ENCODE measurements around the gene KMT5C.

Gene KMT5C

DNA sequence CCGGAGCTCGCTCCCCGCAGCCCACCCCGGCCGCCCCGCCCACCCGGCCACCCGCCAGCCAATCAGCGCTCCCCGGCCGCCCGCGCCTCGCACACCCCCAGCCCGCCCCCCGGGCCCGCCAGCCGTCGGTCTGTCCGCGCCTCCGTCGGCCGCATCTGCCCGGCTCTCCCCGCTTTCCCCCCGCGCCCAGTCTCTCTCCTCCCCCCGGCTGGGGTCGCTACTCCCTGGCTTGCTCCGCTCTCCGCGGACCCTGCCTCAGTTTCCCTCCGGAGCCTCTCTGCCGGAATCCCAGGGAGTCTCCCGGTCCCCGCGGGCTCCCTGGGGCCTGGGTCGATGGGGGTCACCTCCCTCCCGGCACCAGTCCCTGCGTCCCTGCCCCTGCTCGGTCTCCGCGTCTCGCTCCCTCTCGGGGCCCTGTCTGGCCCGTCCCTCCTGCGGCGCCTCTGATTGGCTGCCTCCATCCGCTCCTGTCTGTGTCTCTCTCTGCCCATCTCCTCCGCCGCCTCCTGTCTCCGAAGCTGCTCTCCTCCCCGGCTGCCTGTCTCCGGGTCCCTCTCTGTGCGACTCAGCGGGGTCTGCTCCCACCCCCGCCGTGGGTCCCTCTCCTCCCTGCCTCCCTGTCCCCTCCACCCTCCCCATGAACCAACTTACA, 30.1 kb downstream of the KMT5C start:
- DNase-seq, result no peak

DNA sequence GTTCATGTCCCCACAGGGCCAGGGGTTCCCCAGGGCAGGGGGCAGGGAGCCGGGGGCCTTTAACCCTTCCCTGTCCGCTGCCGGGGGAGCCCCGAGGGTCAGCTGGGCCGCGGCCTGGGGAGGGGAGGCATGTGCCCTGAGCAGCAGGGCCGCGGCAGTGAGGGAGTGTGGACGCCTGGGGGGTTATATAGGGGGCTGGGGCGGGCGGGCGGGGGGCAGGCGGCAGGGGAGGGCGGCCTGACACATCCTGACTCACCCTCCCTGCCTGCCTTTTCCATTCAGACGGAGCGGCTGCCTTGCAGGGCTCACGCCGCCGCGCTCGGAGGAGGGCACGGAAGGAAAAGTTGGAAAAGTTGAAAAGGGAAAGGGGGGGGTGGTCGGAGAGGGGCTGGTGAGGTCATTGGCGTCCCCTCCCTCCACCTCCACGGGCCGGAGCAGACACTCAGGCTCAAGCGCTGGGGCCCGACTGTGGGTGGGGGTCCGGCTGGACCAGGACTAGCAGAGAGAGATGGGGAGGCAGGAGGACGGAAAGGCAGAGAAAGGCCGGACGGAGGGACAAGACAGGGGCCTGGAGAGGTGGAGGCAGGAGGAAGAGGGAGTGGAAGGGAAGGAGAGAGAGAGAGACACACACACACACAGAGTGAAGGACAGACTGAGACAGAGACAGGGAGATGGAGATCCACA, 30.8 kb downstream of the KMT5C start, which contains the start of gene IL11:
Gene IL11, minus strand, starts transcription at position 159 of the 684 bp plus-strand sequence. Its CDS starts 153 bp downstream, at position 6.
- DNase-seq, result no peak

DNA sequence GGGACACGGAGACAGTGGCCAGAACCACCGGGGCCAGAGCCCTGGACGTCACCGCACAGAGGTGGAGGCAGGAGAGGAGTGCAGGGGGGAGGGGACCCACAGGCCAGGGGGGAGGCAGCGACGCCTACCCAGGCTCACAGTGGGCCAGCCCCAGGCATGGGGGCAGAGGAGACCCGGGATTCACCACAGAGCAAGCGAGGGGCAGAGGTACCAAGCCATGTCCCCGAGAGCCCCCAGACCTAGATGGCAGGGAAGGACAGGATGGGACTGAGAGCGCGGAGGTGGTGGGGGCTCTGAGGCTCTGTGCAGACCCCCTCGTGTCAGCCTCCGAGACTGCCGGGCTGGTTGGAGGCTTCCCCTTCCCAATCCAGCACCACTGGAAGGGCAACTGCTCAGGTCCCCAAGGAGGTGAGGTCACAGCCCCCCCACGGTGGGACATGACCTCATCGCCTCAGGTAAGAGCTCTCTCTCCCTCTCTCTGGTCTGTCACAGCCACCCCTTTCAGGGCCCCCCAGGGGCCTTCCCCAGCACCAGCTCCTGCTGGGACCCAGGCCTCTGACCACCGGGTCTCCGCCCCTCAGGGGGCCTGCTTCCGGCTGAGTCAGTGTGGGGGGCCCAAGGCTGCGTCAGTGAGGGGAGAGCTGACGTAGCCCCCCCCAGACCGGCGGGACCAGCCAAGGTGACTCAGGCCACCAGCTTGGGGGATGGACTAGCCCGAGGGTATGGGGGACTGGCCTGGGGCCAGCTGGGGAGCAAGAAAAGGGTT, 32.8 kb downstream of the KMT5C start:
- no peak for DNase-seq

DNA sequence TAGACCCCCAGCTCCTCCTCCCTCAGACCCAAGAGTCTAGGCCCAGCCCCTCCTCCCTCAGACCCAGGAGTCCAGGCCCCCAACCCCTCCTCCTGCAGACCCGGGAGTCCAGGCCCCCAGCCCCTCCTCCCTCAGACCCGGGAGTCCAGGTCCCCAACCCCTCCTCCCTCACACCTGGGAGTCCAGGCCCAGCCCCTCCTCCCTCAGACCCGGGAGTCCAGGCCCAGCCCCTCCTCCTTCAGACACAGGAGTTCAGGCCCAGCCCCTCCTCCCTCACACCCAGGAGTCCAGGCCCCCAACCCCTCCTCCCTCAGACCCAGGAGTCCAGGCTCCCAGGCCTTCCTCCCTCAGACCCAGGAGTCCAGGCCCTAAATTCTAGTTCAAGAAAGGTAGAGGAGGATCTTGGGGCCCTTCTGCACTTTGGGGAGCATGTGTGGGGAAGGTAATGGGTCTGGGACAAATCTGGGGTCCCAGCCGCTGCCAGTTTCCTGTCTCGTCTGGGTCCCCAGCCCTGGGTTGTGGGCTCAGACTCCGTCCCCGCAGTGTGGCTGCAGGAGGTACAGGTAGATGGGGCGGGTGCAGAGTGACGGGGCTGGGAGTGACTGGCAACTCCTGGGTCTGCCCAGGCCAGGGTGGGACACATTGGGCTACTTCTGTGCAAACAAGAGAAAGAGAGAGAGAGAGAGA, 33.8 kb downstream of the KMT5C start:
- DNase-seq, result no peak

DNA sequence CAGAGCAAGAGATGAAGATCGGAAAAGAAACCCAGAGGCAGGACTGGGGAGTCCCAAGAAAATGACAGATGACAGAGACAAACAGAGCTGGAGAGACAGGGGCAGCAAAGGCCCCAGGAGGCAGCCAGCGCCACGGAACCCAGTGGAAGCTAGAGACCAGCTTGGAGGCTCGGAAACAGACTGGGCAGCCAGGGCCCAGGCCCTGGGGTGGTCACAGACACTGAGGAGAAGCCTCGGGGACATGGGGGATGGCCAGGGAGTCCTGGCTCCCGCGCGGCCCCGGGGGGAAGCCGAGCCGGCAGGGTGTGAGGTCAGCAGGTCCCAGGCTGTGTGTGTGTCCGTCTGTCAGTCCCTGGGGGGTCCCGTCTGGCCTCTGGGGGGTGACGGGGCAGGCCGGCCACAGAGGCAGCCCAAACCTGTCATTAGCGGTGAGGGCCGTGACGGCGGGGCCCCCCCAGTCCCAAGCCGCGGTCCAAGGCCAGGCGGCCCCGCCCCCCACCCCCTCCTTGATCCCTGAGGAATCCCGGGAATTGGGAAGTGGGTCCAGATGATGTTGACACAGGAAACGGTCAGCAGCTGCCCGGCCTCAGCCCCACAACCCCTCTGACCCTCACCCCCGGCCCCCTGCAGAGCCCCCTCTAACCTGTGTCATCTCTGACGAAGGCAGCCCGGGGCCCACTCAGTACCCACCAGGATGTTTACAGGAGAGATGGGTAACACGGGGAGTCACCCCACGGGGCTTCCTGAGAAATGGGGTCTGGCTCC, 34.5 kb downstream of the KMT5C start:
- no peak for DNase-seq

DNA sequence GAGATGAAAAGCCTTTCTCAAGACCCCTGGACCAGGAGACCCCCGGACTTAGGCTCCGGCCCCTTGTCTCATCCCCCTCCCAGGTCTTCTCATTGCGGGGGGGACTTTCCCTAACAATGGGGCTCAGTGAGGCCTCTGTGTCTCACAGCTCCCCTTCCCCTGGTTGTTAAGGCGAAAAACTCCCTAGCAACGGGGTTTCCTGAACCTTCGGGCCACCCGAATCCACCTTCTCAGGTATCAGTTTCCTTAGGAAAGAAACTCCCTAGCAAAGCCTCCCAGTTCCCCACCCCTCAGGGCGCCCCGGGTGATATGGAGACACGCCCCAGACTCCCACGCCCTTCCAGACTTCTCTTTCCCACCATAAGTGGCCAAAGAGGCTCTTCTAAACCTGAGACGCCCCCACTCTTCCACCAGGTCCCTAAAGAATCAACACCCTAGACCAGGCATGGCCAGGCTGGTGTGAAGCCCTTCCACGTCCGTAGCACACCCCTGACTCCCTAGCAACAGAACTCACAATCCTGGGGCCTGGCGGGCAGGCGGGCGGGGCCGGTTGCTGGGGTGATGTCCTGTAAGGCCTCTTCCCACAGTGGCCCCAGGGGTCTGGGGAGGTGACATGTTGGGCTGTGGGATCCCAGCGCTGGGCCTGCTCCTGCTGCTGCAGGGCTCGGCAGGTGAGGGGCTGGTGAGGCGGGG, 36.7 kb downstream of the KMT5C start, which contains the start of gene TMEM190:
Gene TMEM190, plus strand, starts transcription at position 586 of the 693 bp plus-strand sequence. Its CDS starts 28 bp downstream, at position 614.
- DNase-seq, result no peak

DNA sequence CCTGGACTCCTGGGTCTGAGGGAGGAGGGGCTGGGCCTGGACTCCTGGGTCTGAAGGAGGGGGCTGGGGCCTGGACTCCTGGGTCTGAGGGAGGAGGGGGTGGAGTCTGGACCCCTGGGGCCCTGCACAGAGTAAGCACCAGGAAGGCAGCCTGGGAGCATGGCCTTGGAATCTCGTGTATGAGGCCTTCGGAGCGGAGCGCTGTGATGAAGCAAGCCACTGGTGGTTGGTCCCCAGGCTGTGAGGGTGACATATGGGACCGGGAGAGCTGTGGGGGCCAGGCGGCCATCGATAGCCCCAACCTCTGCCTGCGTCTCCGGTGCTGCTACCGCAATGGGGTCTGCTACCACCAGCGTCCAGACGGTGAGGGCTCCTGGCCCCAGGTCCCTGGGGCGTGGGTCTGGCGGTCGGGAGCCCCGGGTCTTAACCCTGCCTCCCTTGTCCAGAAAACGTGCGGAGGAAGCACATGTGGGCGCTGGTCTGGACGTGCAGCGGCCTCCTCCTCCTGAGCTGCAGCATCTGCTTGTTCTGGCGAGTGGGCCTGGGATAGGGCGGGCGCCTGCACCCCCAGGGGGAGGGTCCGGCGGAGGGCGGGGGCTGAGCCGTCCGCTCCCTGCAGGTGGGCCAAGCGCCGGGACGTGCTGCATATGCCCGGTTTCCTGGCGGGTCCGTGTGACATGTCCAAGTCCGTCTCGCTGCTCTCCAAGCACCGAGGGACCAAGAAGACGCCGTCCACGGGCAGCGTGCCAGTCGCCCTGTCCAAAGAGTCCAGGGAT, 37.9 kb downstream of the KMT5C start:
- no peak for DNase-seq

DNA sequence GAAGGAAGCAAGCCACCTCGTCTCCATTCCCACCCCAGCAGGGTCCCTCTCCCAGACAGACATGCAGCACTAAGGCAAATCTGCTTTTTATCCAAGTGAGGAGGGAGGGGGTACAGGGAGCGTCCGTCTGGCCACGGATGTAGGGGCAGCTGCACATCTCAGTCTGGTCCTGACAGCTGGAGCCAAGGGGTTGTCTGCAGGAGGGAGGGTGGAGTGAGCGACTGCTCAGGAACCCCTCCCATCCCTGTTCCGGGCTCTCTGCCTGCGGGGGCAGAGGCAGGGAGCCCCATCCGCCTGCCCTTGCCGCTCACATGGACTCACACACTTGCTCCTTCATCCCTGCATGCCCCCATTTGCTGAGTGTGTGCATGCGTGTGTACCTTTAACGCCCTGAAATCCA, 39.5 kb downstream of the KMT5C start:
- no peak for DNase-seq

DNA sequence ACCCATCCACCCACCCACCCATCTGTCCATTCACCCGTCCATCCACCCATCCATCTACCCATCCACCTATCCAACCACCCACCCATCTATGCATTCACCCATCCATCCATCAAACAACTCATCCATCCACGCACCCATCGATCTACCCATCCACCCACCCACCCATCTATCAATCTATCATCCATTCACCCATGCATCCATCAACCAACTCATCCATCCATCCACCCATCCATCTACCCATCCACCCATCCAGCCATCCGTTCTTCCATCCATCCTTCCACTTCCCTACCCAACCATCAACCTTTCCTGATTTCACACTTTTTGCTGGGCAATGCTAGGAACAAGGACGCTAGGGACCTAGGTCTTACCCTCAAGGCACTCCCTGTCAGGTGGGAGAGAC, 42.3 kb downstream of the KMT5C start:
- DNase-seq, result no peak

DNA sequence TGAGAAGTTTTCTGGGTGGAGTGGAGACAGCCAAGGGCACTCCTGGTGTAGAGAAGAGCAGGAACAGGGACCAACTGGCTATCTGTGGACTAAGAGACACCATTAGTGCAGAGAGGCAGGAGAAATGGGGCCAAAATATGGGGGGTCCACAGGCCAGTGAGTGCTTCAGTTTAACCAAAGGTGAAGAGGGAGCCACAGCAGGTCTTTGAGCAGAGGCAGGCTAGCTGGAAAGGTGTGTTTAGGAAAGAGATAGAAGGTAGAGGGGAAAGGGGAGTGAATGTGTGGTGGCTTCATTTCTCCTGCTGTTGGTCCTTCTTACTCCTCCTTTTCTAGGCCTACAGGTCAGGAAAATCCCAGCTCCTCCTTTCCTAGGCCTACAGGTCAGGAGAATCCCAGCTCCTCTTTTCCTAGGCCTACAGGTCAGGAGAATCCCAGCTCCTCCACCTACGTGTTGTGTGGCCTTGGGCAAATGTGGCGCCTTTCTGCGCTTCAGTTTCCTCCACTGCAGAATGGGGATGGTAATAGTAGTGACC, 42.9 kb downstream of the KMT5C start:
- DNase-seq, result no peak

DNA sequence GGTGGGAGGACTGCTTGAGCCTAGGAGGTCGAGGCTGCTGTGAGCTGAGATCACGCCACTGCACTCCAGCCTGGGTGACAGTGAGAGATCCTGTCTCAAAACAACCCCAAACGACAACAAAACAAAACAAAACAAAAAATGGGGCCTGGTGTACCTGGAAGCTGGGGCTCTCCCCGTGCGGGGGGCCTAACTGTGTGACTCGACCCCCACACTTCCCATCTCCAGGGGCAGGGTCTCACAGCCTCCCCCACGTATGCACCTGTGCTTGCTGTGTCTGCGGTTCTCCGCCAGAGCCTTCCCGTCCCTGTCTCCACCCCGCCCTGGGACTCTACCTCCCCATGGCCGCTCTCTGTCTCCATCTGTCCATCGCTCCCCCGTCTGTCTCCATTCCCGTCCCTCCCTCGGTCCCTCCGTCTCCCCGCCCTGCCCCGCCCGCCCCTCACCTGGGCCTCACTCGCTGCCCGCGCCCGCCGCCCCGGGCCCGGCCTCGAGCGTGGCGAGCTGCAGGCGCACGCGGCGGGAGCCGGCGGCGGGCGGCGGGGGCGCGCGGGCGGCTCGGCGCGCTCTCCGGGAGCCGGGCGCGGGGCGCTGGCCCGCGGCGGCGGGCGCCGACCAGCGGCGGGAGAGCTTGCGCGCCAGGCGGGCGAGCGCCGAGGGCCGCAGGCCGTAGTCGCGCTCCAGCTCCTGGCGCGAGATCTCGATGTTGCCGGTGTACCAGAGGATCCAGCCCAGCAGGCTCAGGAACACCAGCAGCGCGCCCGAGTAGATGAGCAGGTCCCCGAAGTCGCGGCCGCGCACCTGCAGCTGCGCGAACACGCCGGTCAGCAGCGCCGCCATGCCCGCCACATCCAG, 43.8 kb downstream of the KMT5C start:
- peak; percentile 31 for DNase-seq

DNA sequence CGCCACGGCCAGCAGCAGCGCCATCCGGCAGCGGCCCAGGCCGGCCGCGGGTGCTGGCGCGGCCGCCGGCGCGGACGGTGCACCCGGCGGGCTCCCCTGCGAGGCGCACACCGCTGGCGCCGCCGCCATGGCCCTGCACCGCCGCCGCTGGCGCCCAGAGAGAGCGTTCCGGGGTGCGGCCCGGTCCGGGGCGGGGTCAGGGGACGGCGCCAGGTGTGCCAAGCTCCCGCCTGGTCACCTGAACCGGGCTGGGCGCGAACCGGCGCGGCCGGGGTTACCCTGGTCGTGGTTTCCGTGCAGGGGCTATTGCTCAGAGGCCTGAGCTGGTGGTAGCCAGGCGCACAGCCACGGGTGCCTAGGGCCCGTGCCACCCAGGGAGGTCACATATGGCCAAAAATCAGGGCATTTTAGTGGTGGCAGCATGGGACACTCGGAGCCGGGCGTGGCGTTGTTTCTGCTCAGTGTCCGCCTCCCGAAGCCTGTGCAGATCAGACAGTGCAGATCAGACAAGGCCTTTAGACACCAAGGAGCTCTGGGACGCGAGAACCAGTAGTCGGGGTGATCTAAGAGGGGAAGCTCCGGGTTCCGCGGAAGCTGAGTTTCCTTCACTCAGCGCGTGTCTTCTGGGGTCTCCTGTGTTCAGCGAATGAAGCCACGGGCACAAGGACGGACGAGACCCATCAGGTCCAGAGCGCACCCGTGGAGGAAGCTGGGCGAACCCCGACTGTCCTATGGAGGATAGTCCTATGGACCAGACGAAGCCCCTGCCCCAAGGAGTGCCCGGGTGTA, 44.6 kb downstream of the KMT5C start, which contains the start of gene TMEM238:
Gene TMEM238, minus strand, starts transcription at position 162 of the 789 bp plus-strand sequence. Its CDS starts 33 bp downstream, at position 129.
- no peak for DNase-seq

DNA sequence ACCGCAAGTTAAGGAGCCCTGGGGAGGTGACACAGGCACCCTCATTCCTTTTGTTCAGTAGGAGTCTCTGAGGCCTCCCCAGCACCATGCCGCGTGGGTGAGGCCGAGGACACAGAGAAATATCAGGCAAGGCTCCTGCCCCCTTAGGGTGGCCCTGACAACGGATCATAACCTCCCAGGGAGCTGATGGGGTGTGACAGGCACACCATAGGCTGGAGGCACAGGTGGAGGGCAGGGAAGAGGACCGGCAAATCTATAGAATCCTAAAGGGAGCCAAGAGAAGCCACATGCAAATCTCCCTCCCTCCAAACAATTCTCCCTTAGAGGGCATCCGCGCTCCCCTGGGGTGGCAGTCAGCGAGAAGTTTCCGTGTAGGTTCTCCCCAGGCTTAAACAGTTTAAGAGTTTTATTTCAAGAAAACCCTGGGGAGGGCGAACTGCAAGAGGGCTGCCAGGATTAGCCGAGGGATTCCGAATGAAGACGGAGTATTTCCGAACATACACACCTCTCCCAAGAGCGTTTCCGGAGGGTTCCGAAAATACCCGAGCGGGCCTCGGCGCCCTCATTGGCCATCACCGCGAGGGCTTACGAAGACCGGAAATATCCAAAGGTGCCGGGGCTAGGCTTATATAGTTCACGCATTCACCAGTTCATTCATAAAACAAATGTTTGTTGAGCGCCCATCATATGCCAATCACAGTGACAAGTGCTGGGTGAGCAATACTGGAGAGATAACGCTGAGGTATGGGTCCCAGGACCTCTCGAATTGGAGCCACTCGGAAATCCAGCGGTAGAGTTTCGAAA, 45.4 kb downstream of the KMT5C start:
- DNase-seq, result peak; percentile 91

DNA sequence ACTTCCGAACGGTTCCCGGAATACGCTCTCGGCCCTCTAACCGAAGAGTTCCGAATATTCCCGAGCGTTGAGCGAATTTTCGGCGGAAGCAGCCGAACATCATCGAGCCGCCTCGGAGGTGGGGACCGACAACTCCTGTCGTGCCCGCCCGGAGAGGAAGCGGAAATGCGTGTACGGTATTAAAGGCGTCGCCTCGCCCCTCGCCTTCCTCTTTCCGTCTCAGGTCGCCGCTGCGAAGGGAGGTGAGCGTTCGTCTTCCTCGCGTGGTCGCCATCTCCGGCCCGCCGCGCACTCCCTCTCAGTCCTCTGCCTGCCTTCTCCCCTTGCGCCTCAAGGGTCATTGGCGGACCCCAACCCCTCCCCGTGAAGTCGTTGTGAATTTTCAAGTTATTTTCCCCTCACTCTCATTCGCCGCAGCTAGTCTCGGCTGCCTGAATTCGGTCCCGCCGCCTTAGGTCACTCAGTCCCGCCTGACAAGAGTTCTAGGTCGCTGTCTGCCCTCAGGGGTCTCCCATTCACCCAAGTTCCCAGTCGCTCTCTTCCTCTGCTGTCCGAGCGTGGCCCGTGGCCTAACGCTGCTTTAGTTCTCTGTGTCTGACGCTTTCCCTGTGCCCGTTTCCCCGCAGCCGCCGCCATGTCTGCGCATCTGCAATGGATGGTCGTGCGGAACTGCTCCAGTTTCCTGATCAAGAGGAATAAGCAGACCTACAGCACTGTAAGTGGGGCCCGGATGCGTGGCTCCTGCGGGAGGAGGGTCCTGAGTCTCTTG, 46.2 kb downstream of the KMT5C start, which contains the start of gene RPL28:
Gene RPL28, plus strand, starts transcription at position 209 of the 769 bp plus-strand sequence. Its CDS starts 426 bp downstream, at position 635.
- peak; percentile 96 for DNase-seq

DNA sequence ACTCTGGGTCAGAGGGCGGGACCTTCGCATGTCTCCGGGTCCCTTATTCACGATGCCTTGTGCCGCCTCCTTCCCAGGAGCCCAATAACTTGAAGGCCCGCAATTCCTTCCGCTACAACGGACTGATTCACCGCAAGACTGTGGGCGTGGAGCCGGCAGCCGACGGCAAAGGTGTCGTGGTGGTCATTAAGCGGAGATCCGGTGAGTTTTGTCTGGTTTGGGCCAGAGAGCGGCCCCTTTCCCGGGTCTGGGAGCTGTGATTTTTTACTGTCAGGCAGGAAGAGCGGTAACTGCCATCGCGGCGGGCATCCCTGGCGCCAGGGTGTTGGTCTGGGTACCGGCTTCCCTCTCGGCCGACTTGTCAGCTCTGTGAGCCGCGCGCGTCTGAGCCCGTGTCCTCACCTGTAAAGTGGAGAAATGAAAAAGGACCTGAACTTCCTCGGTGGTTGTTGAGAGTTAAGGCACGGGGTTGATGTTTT, 46.9 kb downstream of the KMT5C start:
- DNase-seq, result no peak

DNA sequence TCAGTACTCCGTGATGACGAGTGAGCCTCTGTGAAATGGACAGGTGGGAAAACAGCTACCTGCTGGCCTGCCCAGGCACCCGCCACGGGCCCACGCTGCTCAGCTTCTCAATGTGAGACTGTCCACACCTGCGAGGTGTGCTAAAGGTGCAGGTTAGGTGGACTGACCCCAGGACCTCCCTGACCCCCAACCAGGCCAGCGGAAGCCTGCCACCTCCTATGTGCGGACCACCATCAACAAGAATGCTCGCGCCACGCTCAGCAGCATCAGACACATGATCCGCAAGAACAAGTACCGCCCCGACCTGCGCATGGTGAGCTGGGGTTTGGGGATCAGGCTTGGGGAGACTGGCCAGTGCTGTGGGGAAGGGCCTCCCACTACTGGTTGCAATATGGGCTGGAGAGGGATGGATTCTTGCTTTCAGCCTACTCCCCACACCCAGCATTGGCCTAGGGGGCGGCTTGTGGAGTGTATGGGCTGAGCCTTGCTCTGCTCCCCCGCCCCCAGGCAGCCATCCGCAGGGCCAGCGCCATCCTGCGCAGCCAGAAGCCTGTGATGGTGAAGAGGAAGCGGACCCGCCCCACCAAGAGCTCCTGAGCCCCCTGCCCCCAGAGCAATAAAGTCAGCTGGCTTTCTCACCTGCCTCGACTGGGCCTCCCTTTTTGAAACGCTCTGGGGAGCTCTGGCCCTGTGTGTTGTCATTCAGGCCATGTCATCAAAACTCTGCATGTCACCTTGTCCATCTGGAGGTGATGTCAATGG, 48.2 kb downstream of the KMT5C start:
- DNase-seq, result no peak

Data from NCI-H1092 (cell line).